ENCODE data around the gene NR6A1. TPM values are rescaled to one million over a fixed set of nuclear protein-coding genes. Genes with fewer than 3 reads are reported as not detected.
A peak's percentile ranks its signal among the peaks of the same experiment; 100 is the strongest.

The NR6A1 gene
- total RNA-seq, 1 experiment from 2014 or later, result 99.3 TPM

DNA sequence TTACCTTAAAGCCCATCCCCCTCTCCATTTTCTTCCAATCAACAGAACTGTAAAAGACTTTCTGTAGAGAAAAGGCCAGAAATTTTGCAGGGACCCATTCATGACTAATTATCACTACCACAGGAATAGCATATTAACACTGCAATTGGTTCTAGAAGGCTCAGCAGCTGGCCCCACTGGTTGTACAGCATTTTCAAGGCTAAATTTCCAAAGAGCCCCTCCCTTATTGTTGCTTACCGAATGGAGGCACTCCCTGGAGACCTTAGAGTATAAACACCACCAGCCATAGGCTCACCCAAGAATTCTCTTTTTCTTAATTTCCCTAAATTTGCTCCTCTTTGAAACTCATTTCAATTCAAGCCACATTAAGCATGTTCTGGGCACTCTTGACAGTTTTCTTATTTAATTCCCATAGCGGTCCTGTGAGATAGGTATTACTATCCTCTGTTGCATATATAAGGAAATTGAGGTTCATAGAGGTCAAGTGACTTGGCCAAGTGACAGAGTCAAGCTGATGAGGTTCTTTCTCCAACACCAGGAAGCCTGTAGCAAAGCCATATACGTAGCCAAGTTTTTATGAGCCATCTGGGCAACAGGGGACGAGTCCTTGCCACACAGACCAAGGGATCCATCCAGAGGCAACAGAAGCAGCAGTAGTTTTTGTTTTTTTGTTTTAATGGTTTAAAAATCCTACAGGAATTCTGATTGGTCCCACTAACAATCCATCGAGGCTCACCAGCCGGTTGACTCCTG lies 180.0 kb downstream of the NR6A1 start:
- TF ChIP-seq, protein P1, sequence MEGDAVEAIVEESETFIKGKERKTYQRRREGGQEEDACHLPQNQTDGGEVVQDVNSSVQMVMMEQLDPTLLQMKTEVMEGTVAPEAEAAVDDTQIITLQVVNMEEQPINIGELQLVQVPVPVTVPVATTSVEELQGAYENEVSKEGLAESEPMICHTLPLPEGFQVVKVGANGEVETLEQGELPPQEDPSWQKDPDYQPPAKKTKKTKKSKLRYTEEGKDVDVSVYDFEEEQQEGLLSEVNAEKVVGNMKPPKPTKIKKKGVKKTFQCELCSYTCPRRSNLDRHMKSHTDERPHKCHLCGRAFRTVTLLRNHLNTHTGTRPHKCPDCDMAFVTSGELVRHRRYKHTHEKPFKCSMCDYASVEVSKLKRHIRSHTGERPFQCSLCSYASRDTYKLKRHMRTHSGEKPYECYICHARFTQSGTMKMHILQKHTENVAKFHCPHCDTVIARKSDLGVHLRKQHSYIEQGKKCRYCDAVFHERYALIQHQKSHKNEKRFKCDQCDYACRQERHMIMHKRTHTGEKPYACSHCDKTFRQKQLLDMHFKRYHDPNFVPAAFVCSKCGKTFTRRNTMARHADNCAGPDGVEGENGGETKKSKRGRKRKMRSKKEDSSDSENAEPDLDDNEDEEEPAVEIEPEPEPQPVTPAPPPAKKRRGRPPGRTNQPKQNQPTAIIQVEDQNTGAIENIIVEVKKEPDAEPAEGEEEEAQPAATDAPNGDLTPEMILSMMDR (conservative IDR thresholded peaks at IDR 0.05), result no peak
- no peak overlapping the region for H3T11ph ChIP-seq (ENCODE audit: low read length)
- H4K91ac ChIP-seq (ENCODE audit: insufficient read length, low read depth, low read length), result no peak overlapping the region
- no peak overlapping the region for H2BK120ac ChIP-seq (ENCODE audit: low read depth, low read length, poor library complexity, severe bottlenecking)
- H3K79me1 ChIP-seq (ENCODE audit: insufficient read depth, low read depth, low read length, poor library complexity, severe bottlenecking), result peaks cover 3% of the 10 kb centered on the region
- H3K14ac ChIP-seq (ENCODE audit: insufficient read depth, low read length), result no peak overlapping the region
- no peaks in the 10 kb centered on the region; the same call in 1 of the 2 replicates for H3K79me2 ChIP-seq (ENCODE audit: insufficient read depth, low read length)
- no peak for DNase-seq
- Mint-ChIP-seq H3K4me3 (no peak overlapping the region; a peak in 1 of 5 replicates), H3K9me3 (peaks cover 0 to 3% of the 10 kb centered on the region in 2 experiments; a peak in 1 of 5 replicates), H3K36me3 (ENCODE audit: insufficient read depth in 1 of 3, low read depth in 3 of 3) (peaks cover 0 to 6% (median 6%) of the 10 kb centered on the region in 3 experiments; a peak in 5 of 7 replicates), H3K27ac (peak overlapping the region; percentile 52 to 92 (median 81); a peak in 5 of 7 replicates), H3K27me3 (ENCODE audit: low read depth) (no peaks in the 10 kb centered on the region; the same call in 1 of the 2 replicates), H3K4me1 (peaks cover 75 to 77% of the 10 kb centered on the region in 2 experiments)
- no peak overlapping the region for H2BK15ac ChIP-seq (ENCODE audit: low read depth, low read length)
- H3K9me3 ChIP-seq (ENCODE audit: control insufficient read depth, low read depth, low read length), result no peaks in the 10 kb centered on the region
- no peaks in the 10 kb centered on the region for H3K27me3 ChIP-seq (ENCODE audit: insufficient read depth, low read length)
- H2BK12ac ChIP-seq (ENCODE audit: insufficient read length, low read depth, low read length), result no peak overlapping the region
- H2BK5ac ChIP-seq (ENCODE audit: insufficient read length, low read length), result no peak overlapping the region
- H3K9ac ChIP-seq (ENCODE audit: extremely low read depth, insufficient read length, low read length), result no peak overlapping the region
- peaks cover 24% of the 10 kb centered on the region; the same call in 1 of the 2 replicates for H3K4me1 ChIP-seq (ENCODE audit: insufficient read depth, low read length)
- H4K20me1 ChIP-seq (ENCODE audit: control insufficient read depth, insufficient read depth, insufficient read length), result no peaks in the 10 kb centered on the region
- H3K18ac ChIP-seq (ENCODE audit: insufficient read length, low read depth, low read length), result no peak overlapping the region
- H3K23ac ChIP-seq (ENCODE audit: insufficient read length, low read depth, low read length), result no peak overlapping the region
- no CpG with 5 or more reads among the region's 6 CpGs for WGBS (ENCODE audit: extremely low coverage, insufficient read length, low lambda C conversion rate)
- no peak overlapping the region for H3K27ac ChIP-seq (ENCODE audit: insufficient read length, low read depth, low read length)
- no peak overlapping the region for H2AFZ ChIP-seq (ENCODE audit: low read length)
- no peak overlapping the region for H4K5ac ChIP-seq (ENCODE audit: insufficient read length, low read depth, low read length)
- no peak overlapping the region for H3K56ac ChIP-seq (ENCODE audit: insufficient read length, low read depth, low read length)
- H2BK20ac ChIP-seq (ENCODE audit: low read depth, low read length, poor library complexity, severe bottlenecking), result no peak overlapping the region
- H3K23me2 ChIP-seq (ENCODE audit: insufficient read length, low read depth, low read length, poor library complexity, severe bottlenecking), result peaks cover 2% of the 10 kb centered on the region
- H4K8ac ChIP-seq (replicated peaks; ENCODE audit: insufficient read length, low read depth, low read length), result no peak overlapping the region
- no peak overlapping the region for H3K4me2 ChIP-seq (ENCODE audit: insufficient read depth, insufficient read length, low read length)
- H2AK5ac ChIP-seq (ENCODE audit: insufficient read length, low read length), result no peak overlapping the region
- no peak overlapping the region for H3K4ac ChIP-seq (ENCODE audit: low read depth, low read length)

Measured in H9 (cell line).